CD4-positive, alpha-beta T cell (primary cell): ENCODE measurements around the gene KCNQ1. TPM values are rescaled to one million over a fixed set of nuclear protein-coding genes. Genes with fewer than 3 reads are reported as not detected.

ENCODE experiments used
- ATAC-seq: fragments of 200-7000 bp; cut with Tn5 transposase; one replicate; pipeline ENCODE4 v1.10.0; 2022; ENCODE audit warnings: mild to moderate bottlenecking; ENCODE audit not compliant: poor library complexity
- CTCF ChIA-PET: fragments of 350-600 bp; sonication (Branson Sonifier 250); formaldehyde crosslinking; loops from one replicate; lab custom pipeline; 2021; ENCODE audit warnings: antibody characterized with exemption, inconsistent platforms; lab: Charles Lee
- POLR2A ChIA-PET: fragments of 350-600 bp; sonication (Branson Sonifier 250); formaldehyde crosslinking; loops from one replicate; lab custom pipeline; 2021; ENCODE audit warnings: antibody characterized with exemption, inconsistent platforms; lab: Charles Lee
- DNase-seq, 14 experiments: peaks; one replicate each; pipeline ENCODE4 v3.0.0-alpha.2; 2013 to 2020; ENCODE audit warnings: mixed read lengths in 2 of 14
- H3K27ac ChIP-seq, 2 donors: one replicate each; pipeline versions ENCODE4 v1.5.1 to v1.7.0; 2013; ENCODE audit warnings: low read length in 2 of 2, low read depth in 1 of 2, mild to moderate bottlenecking in 1 of 2
- H3K27me3 ChIP-seq, 2 experiments: 1 replicate in 1 of 2; 2 replicates in 1 of 2; pipeline versions ENCODE4 v1.6.1 to v1.7.0; 2013; ENCODE audit warnings: low read length in 2 of 2, control low read depth in 1 of 2, mild to moderate bottlenecking in 1 of 2, moderate library complexity in 1 of 2; ENCODE audit not compliant: insufficient read depth in 2 of 2, control insufficient read depth in 1 of 2
- H3K36me3 ChIP-seq: one replicate; pipeline ENCODE4 v1.6.1; 2013; ENCODE audit warnings: low read length, control low read depth; ENCODE audit not compliant: insufficient read depth
- H3K4me1 ChIP-seq: one replicate; pipeline ENCODE4 v1.6.1; 2013; ENCODE audit warnings: low read length, control low read depth; ENCODE audit not compliant: insufficient read depth
- H3K4me3 ChIP-seq: one replicate; pipeline ENCODE4 v1.5.1; 2013; ENCODE audit warnings: mild to moderate bottlenecking, low read length, moderate library complexity
- H3K9me3 ChIP-seq, 2 experiments: 1 replicate in 1 of 2; 2 replicates in 1 of 2; pipeline versions ENCODE4 v1.6.1 to v1.7.0; 2013; ENCODE audit warnings: low read length in 2 of 2, mild to moderate bottlenecking in 2 of 2, control low read depth in 1 of 2, moderate library complexity in 1 of 2; ENCODE audit not compliant: control insufficient read depth in 1 of 2, insufficient read depth in 1 of 2
- H3K27ac Mint-ChIP-seq: one replicate; pipeline ENCODE4 v1.8.0; 2020; ENCODE audit warnings: mixed read lengths
- H3K27me3 Mint-ChIP-seq: one replicate; pipeline ENCODE4 v1.8.0; 2021; ENCODE audit warnings: mixed read lengths
- H3K36me3 Mint-ChIP-seq: one replicate; pipeline ENCODE4 v1.8.0; 2021; ENCODE audit warnings: low read depth, mixed read lengths
- H3K4me1 Mint-ChIP-seq: one replicate; pipeline ENCODE4 v1.8.0; 2021; ENCODE audit warnings: low read depth, mixed read lengths
- H3K4me3 Mint-ChIP-seq: one replicate; pipeline ENCODE4 v1.8.0; 2020; ENCODE audit warnings: mild to moderate bottlenecking, mixed read lengths
- H3K9me3 Mint-ChIP-seq: one replicate; pipeline ENCODE4 v1.8.0; 2020; ENCODE audit warnings: mixed read lengths
- CTCF ChIP-seq: fragments of 200-600 bp; IDR thresholded peaks from one replicate; pipeline ENCODE4 v1.8.0; 2022; ENCODE audit warnings: antibody characterized with exemption, mild to moderate bottlenecking
- intact Hi-C, 2 experiments: fragments of 100-400 bp; cut with DNase I in 1 of 2; cut with micrococcal nuclease in 1 of 2; formaldehyde crosslinking; loops; one replicate each; pipeline versions ENCODE4 v1.15.1 to v1.9.0; 2023 to 2025; cut with DNase I, micrococcal nuclease
- total RNA-seq, 174 experiments: library from RNA in 2 of 174; stranded (reverse) in 2 of 174; gene quantifications; one replicate each; pipeline ENCODE4 v1.2.3 and lab custom pipeline; 2021 to 2026

Gene KCNQ1
- total RNA-seq, 2 experiments from 2014 or later = 31.3 to 33.1 TPM

- H3K27ac ChIP-seq = no peak overlapping the region
- H3K9me3 ChIP-seq = peaks cover 17 to 57% of the 10 kb centered on the region in 2 experiments
- no peak for TF ChIP-seq CTCF
- no peaks in the 10 kb centered on the region for H3K27me3 Mint-ChIP-seq
- DNase-seq (no peak), ATAC-seq (no peak)
- CTCF ChIA-PET = no interaction called here
- H3K4me3 ChIP-seq = no peak overlapping the region
- intact Hi-C loops = no loop called here
- POLR2A ChIA-PET = no interaction called here
- H3K4me1 Mint-ChIP-seq = no peaks in the 10 kb centered on the region
- peaks cover 10% of the 10 kb centered on the region for H3K4me1 ChIP-seq
- H3K36me3 Mint-ChIP-seq = peaks cover 74% of the 10 kb centered on the region
- no peak overlapping the region for H3K4me3 Mint-ChIP-seq
- H3K27me3 ChIP-seq = no peaks in the 10 kb centered on the region
- H3K36me3 ChIP-seq = peaks cover 2% of the 10 kb centered on the region
- peaks cover 16% of the 10 kb centered on the region for H3K9me3 Mint-ChIP-seq
- no peak overlapping the region for H3K27ac Mint-ChIP-seq
Observed at GRCh38 chr11:2815762-2816496, 371.1 kb downstream of the KCNQ1 start.

- H3K36me3 ChIP-seq = peaks cover 2% of the 10 kb centered on the region
- H3K4me3 Mint-ChIP-seq = no peak overlapping the region
- H3K27ac Mint-ChIP-seq = no peak overlapping the region
- DNase-seq = no peak
- intact Hi-C loops = no loop called here
- peaks cover 16% of the 10 kb centered on the region for H3K9me3 Mint-ChIP-seq
- CTCF ChIA-PET = no interaction called here
- no peaks in the 10 kb centered on the region for H3K4me1 Mint-ChIP-seq
- ATAC-seq = no peak
- H3K27me3 ChIP-seq = no peaks in the 10 kb centered on the region
- no peak for TF ChIP-seq CTCF
- H3K4me3 ChIP-seq = no peak overlapping the region
- peaks cover 77% of the 10 kb centered on the region for H3K36me3 Mint-ChIP-seq
- H3K27ac ChIP-seq = no peak overlapping the region
- POLR2A ChIA-PET = no interaction called here
- H3K4me1 ChIP-seq = peaks cover 7% of the 10 kb centered on the region
- H3K9me3 ChIP-seq = peaks cover 17 to 63% of the 10 kb centered on the region in 2 experiments
- H3K27me3 Mint-ChIP-seq = no peaks in the 10 kb centered on the region
Observed at GRCh38 chr11:2816523-2816922, 371.7 kb downstream of the KCNQ1 start.

- POLR2A ChIA-PET = no interaction called here
- Histone ChIP-seq H3K4me3 (no peak overlapping the region), H3K27me3 (no peaks in the 10 kb centered on the region), H3K27ac (no peak overlapping the region), H3K9me3 (peaks cover 17 to 66% of the 10 kb centered on the region in 2 experiments), H3K36me3 (peaks cover 2% of the 10 kb centered on the region), H3K4me1 (peaks cover 6% of the 10 kb centered on the region)
- DNase-seq (no peak), ATAC-seq (no peak)
- no peak for TF ChIP-seq CTCF
- Mint-ChIP-seq H3K9me3 (peaks cover 16% of the 10 kb centered on the region), H3K36me3 (peaks cover 81% of the 10 kb centered on the region), H3K27me3 (no peaks in the 10 kb centered on the region), H3K4me3 (no peak overlapping the region), H3K27ac (no peak overlapping the region), H3K4me1 (no peaks in the 10 kb centered on the region)
- intact Hi-C loops = no loop called here
- CTCF ChIA-PET = no interaction called here
Observed at GRCh38 chr11:2816941-2817421, 372.2 kb downstream of the KCNQ1 start.
